Measurements from ENCODE around the gene PRDM16. TPM values are rescaled to one million over a fixed set of nuclear protein-coding genes. Genes with fewer than 3 reads are reported as not detected.

The PRDM16 gene
- total RNA-seq, 1 donor from 2014 or later, result 15.9 TPM

- DNase-seq (ENCODE audit: low spot score), result no peak
These were observed 53.3 kb downstream of the PRDM16 start for GRCh38 chr1:3122311-3122710.

GRCh38 chr1:3124246-3124645 lies 55.2 kb downstream of the PRDM16 start:
- no peak for DNase-seq (ENCODE audit: low spot score)

- DNase-seq (ENCODE audit: low spot score), result no peak
These were observed 56.1 kb downstream of the PRDM16 start for GRCh38 chr1:3125078-3125477.

GRCh38 chr1:3125546-3126368 lies 56.8 kb downstream of the PRDM16 start:
- DNase-seq (ENCODE audit: low spot score), result no peak

GRCh38 chr1:3126756-3127678 lies 58.0 kb downstream of the PRDM16 start:
- DNase-seq (ENCODE audit: low spot score), result no peak

GRCh38 chr1:3127738-3128137 lies 58.7 kb downstream of the PRDM16 start:
- DNase-seq (ENCODE audit: low spot score), result no peak

- DNase-seq (ENCODE audit: low spot score), result no peak
These were observed 59.6 kb downstream of the PRDM16 start for GRCh38 chr1:3128431-3129132.

GRCh38 chr1:3129133-3129490 lies 60.1 kb downstream of the PRDM16 start:
- DNase-seq (ENCODE audit: low spot score), result no peak

GRCh38 chr1:3130268-3130667 lies 61.3 kb downstream of the PRDM16 start:
- DNase-seq (ENCODE audit: low spot score), result no peak

- no peak for DNase-seq (ENCODE audit: low spot score)
These were observed 63.7 kb downstream of the PRDM16 start for GRCh38 chr1:3132660-3133059.

GRCh38 chr1:3133686-3134085 lies 64.7 kb downstream of the PRDM16 start:
- DNase-seq (ENCODE audit: low spot score), result no peak

GRCh38 chr1:3134381-3135072 lies 65.5 kb downstream of the PRDM16 start:
- DNase-seq (ENCODE audit: low spot score), result no peak

GRCh38 chr1:3135073-3135702 lies 66.2 kb downstream of the PRDM16 start:
- no peak for DNase-seq (ENCODE audit: low spot score)

GRCh38 chr1:3135744-3136455 lies 66.9 kb downstream of the PRDM16 start:
- DNase-seq (ENCODE audit: low spot score), result no peak

- DNase-seq (ENCODE audit: low spot score), result no peak
These were observed 67.5 kb downstream of the PRDM16 start for GRCh38 chr1:3136532-3136931.

GRCh38 chr1:3137111-3138100 lies 68.4 kb downstream of the PRDM16 start:
- DNase-seq (ENCODE audit: low spot score), result no peak

- no peak for DNase-seq (ENCODE audit: low spot score)
These were observed 69.7 kb downstream of the PRDM16 start for GRCh38 chr1:3138623-3139151.

- DNase-seq (ENCODE audit: low spot score), result no peak
These were observed 70.4 kb downstream of the PRDM16 start for GRCh38 chr1:3139451-3139852.

GRCh38 chr1:3139871-3140361 lies 70.9 kb downstream of the PRDM16 start:
- no peak for DNase-seq (ENCODE audit: low spot score)
